H1 (cell line): ENCODE measurements around the gene GRM4. TPM values are rescaled to one million over a fixed set of nuclear protein-coding genes. Genes with fewer than 3 reads are reported as not detected.

Experiments used
- BRCA1 ChIP-seq: IDR thresholded peaks from 2 replicates; pipeline ENCODE4 v1.6.1; 2012; ENCODE audit warnings: low read depth, low read length, improper control_type of control experiment
- MAFK ChIP-seq: IDR thresholded peaks from 2 replicates; pipeline ENCODE4 v1.6.1; 2012; ENCODE audit warnings: low read depth, mild to moderate bottlenecking, improper control_type of control experiment, low read length
- POLR2A ChIP-seq, 2 experiments: IDR thresholded peaks; 1 replicate in 1 of 2; 2 replicates in 1 of 2; pipeline ENCODE4 v1.6.1; 2011; ENCODE audit warnings: low read depth in 2 of 2, low read length in 2 of 2, mild to moderate bottlenecking in 2 of 2; ENCODE audit errors: control extremely low read depth in 1 of 2
- RFX5 ChIP-seq: IDR thresholded peaks from 2 replicates; pipeline ENCODE4 v1.6.1; 2011; ENCODE audit warnings: low read depth, low read length, improper control_type of control experiment, borderline replicate concordance
- polyA plus RNA-seq, 7 experiments: library from polyadenylated mRNA; depleted of rRNA in 3 of 7; stranded (reverse) in 5 of 7; unstranded in 2 of 7; fragments of >200 nt in 5 of 7; fragments of 200-250 nt in 2 of 7; gene quantifications; 1 replicate in 5 of 7; 2 replicates in 1 of 7; 4 replicates in 1 of 7; pipeline versions ENCODE4 v1.2.1 to v1.2.3, GENCODE V29; 2011 to 2013; ENCODE audit warnings: missing spikeins in 2 of 7, mixed read lengths in 2 of 7
- total RNA-seq: library from RNA; stranded (reverse); fragmentation: NEBNext Ultra II Directional; extraction: Animal tissue kit (Norgen Biotek cat#: 25700); gene quantifications from 2 replicates; pipeline ENCODE4 v1.2.1, GENCODE V29; 2021
- TF ChIP-seq, protein P1 (sequence below): IDR thresholded peaks from 2 replicates; pipeline ENCODE4 v1.6.1; 2012; ENCODE audit warnings: inconsistent platforms

Gene GRM4
- total and polyA plus RNA-seq, 2 of the 8 experiments (the other 6 are each of a cell fraction or from before 2014, with no cell fraction given), result 19.6 to 21.5 TPM

DNA sequence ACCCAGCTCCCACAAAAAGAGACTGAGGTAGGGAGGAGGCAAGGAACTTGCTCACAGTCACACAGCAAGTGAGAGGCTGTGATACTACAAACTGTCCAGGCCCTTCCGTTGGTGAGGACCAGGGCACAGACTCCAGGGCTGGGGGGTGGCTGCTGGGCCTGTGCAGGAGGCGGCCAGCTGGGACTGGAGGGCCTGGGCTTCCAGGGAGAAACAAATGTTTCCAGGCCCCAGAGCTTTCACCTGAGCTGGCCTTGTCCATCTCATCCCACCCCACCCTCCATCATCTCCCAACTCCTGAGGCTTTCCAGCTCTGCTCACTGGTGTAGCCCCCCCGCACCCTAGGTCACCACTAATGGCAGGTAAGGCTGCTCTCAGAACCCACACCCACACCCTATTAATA lies 86.0 kb downstream of the GRM4 start (continued):
- TF ChIP-seq MAFK (no peak), POLR2A (IDR thresholded peaks at IDR 0.05; ENCODE audit: control extremely low read depth in 1 of 2, low read depth in 2 of 2, low read length in 2 of 2) (no peak), RFX5 (no peak), BRCA1 (no peak)
- TF ChIP-seq, protein P1, sequence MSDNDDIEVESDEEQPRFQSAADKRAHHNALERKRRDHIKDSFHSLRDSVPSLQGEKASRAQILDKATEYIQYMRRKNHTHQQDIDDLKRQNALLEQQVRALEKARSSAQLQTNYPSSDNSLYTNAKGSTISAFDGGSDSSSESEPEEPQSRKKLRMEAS, result no peak
